Stimulated activated naive B cell treated with anti-CD40 and anti-IgM and Interleukin-4, amounts not matched to agents 10 μg/mL and 1 μg/mL and 100 μg/mL, for 72 hours (primary cell): ENCODE results near the gene ELP4.
A peak's percentile ranks its signal among the peaks of the same experiment; 100 is the strongest.

ENCODE experiments used
- ATAC-seq, 2 donors: fragments of 150-1000 bp; cut with Tn5 transposase; replicated peaks; 2 replicates each; pipeline ENCODE4 v1.10.0; 2021; ENCODE audit warnings: moderate library complexity in 1 of 2
- DNase-seq: peaks from one replicate; pipeline ENCODE4 v3.0.0; 2021
- H3K27ac Mint-ChIP-seq: one replicate; pipeline ENCODE4 v1.8.0; 2022; ENCODE audit warnings: mild to moderate bottlenecking, mixed read lengths
- H3K27me3 Mint-ChIP-seq, 2 donors: one replicate each; pipeline ENCODE4 v1.8.0; 2022; ENCODE audit warnings: mixed read lengths in 2 of 2
- H3K36me3 Mint-ChIP-seq, 2 donors: one replicate each; pipeline ENCODE4 v1.8.0; 2022; ENCODE audit warnings: mixed read lengths in 2 of 2, mild to moderate bottlenecking in 1 of 2
- H3K4me1 Mint-ChIP-seq, 2 donors: one replicate each; pipeline ENCODE4 v1.8.0; 2022; ENCODE audit warnings: mixed read lengths in 2 of 2, mild to moderate bottlenecking in 1 of 2
- H3K4me3 Mint-ChIP-seq, 2 donors: one replicate each; pipeline ENCODE4 v1.8.0; 2022; ENCODE audit warnings: mild to moderate bottlenecking in 2 of 2, mixed read lengths in 2 of 2, moderate library complexity in 1 of 2
- H3K9me3 Mint-ChIP-seq, 2 donors: one replicate each; pipeline ENCODE4 v1.8.0; 2022; ENCODE audit warnings: mixed read lengths in 2 of 2, mild to moderate bottlenecking in 1 of 2

ELP4 gene

GRCh38 chr11:31802609-31802989 lies 293.0 kb downstream of the ELP4 start:
- peak overlapping the region; percentile 92 for H3K27ac Mint-ChIP-seq
- H3K4me1 Mint-ChIP-seq: peaks cover 36% of the 10 kb centered on the region in 2 donors
- no peak for DNase-seq
- peaks cover 74 to 91% of the 10 kb centered on the region in 2 donors for H3K27me3 Mint-ChIP-seq
- H3K9me3 Mint-ChIP-seq: peaks cover 22 to 33% of the 10 kb centered on the region in 2 donors
- no peak for ATAC-seq
- H3K36me3 Mint-ChIP-seq: peaks cover 16 to 32% of the 10 kb centered on the region in 2 donors
- H3K4me3 Mint-ChIP-seq: peak overlapping the region in 1 of 2 donors; percentile 17

GRCh38 chr11:31802990-31803812 lies 293.6 kb downstream of the ELP4 start:
- peak overlapping the region; percentile 92 for H3K27ac Mint-ChIP-seq

GRCh38 chr11:31803813-31804311 lies 294.3 kb downstream of the ELP4 start:
- Mint-ChIP-seq H3K9me3 (peaks cover 22 to 35% of the 10 kb centered on the region in 2 donors), H3K4me3 (peak overlapping the region; percentile 59), H3K36me3 (peaks cover 16 to 32% of the 10 kb centered on the region in 2 donors), H3K4me1 (peaks cover 32 to 40% of the 10 kb centered on the region in 2 donors), H3K27me3 (peaks cover 81 to 95% of the 10 kb centered on the region in 2 donors), H3K27ac (peak overlapping the region; percentile 92)
- no peak for DNase-seq
- no peak for ATAC-seq

More at GRCh38 chr11:31802990-31803812, 293.6 kb downstream of the ELP4 start:
- Mint-ChIP-seq H3K9me3 (peaks cover 22 to 35% of the 10 kb centered on the region in 2 donors), H3K4me3 (peak overlapping the region in 1 of 2 donors; percentile 32), H3K36me3 (peaks cover 16 to 32% of the 10 kb centered on the region in 2 donors), H3K27me3 (peaks cover 76 to 94% of the 10 kb centered on the region in 2 donors), H3K4me1 (peaks cover 34 to 36% of the 10 kb centered on the region in 2 donors)
- DNase-seq (no peak), ATAC-seq (no peak)

- peak overlapping the region; percentile 92 for H3K27ac Mint-ChIP-seq
- peaks cover 16 to 33% of the 10 kb centered on the region in 2 donors for H3K36me3 Mint-ChIP-seq
- peak overlapping the region; percentile 59 for H3K4me3 Mint-ChIP-seq
- H3K9me3 Mint-ChIP-seq: peaks cover 22 to 35% of the 10 kb centered on the region in 2 donors
- DNase-seq (no peak), ATAC-seq (no peak)
- H3K4me1 Mint-ChIP-seq: peaks cover 33 to 44% of the 10 kb centered on the region in 2 donors
- peaks cover 82 to 97% of the 10 kb centered on the region in 2 donors for H3K27me3 Mint-ChIP-seq
These were observed 294.9 kb downstream of the ELP4 start for GRCh38 chr11:31804312-31805036.

DNA sequence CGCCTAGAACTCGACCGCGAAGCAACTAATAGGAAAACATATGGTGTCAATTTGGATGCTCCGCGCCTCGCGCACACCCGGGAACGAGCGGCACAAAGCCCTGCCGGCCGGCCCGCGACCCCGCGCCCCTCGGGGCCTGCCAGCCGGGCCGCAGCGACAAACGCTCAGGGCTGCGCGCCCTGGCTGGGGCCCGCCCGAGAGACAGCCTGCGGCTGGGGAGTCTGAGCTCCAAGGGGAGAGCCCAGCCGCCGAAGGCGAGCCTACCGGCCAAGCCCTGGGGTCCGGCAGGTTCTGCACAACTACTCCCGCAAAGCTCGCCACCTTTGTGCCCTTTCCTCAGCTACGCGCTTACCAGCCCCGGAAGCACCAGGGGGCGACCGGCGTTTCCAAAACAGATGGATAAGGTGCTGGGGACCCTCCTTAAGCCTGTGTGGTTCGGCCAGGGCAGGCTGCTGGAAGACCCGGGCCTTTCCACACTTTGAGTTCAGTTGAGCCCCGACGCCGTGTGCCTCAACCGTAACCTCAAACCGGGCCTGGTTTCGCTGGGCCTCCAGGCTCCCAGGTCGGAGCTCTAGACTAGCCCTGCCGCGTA lies 295.6 kb downstream of the ELP4 start:
- peaks cover 33 to 43% of the 10 kb centered on the region in 2 donors for H3K4me1 Mint-ChIP-seq
- H3K27ac Mint-ChIP-seq: peak overlapping the region; percentile 20
- peaks cover 15 to 30% of the 10 kb centered on the region in 2 donors for H3K36me3 Mint-ChIP-seq
- peaks cover 18 to 33% of the 10 kb centered on the region in 2 donors for H3K9me3 Mint-ChIP-seq
- H3K4me3 Mint-ChIP-seq: peak overlapping the region; percentile 59
- peaks cover 79 to 95% of the 10 kb centered on the region in 2 donors for H3K27me3 Mint-ChIP-seq
- ATAC-seq (no peak), DNase-seq (no peak)

- H3K4me3 Mint-ChIP-seq: no peak overlapping the region
- H3K9me3 Mint-ChIP-seq: peaks cover 16 to 28% of the 10 kb centered on the region in 2 donors
- peaks cover 75 to 92% of the 10 kb centered on the region in 2 donors for H3K27me3 Mint-ChIP-seq
- H3K36me3 Mint-ChIP-seq: peaks cover 12 to 25% of the 10 kb centered on the region in 2 donors
- ATAC-seq: no peak
- no peak for DNase-seq
- peaks cover 30 to 41% of the 10 kb centered on the region in 2 donors for H3K4me1 Mint-ChIP-seq
- H3K27ac Mint-ChIP-seq: no peak overlapping the region
These were observed 296.1 kb downstream of the ELP4 start for GRCh38 chr11:31805629-31806185.

DNA sequence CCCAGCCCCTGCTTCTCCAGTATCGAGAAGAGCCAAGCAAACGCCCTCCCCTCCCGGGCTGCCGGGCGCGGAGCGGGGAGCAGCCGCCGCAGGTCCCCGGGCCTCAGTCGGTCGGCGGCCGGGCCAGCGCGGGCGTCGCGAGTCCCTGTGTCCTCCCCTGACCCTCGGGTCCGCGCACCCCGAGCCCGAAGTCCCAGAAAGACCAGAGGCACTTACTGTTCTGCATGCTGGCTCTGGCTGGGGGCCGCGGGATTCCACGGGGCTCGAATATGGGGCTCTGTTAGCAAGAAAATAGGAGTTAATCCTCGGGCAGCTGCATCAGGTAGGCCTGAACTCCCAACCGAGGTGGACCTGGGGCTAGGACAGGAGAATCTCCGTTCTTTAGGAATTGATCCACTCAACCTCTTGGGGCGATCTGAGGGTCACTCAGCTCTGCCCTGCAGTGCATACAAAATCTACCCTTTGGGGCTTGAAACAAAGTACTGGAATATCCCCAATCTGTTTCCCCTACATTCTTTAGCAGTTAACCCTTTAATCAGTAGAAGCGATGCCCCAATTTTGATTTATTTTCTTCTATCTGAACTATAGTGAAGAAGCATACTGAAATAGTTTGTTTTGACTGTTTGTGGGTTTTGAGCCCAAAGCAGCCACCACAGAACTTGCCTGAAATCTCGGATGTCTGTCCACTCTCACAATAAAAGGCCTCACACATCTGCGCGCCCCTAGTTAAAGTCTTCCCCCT lies 296.8 kb downstream of the ELP4 start:
- ATAC-seq: no peak
- Mint-ChIP-seq H3K4me3 (no peak overlapping the region), H3K27ac (no peak overlapping the region), H3K9me3 (peaks cover 16 to 25% of the 10 kb centered on the region in 2 donors), H3K27me3 (peaks cover 75 to 92% of the 10 kb centered on the region in 2 donors), H3K36me3 (peaks cover 12 to 28% of the 10 kb centered on the region in 2 donors), H3K4me1 (peaks cover 33 to 47% of the 10 kb centered on the region in 2 donors)
- no peak for DNase-seq

- no peak overlapping the region for H3K4me3 Mint-ChIP-seq
- DNase-seq: no peak
- peaks cover 37 to 53% of the 10 kb centered on the region in 2 donors for H3K4me1 Mint-ChIP-seq
- peaks cover 16 to 26% of the 10 kb centered on the region in 2 donors for H3K9me3 Mint-ChIP-seq
- peaks cover 15 to 32% of the 10 kb centered on the region in 2 donors for H3K36me3 Mint-ChIP-seq
- no peak for ATAC-seq
- H3K27me3 Mint-ChIP-seq: peaks cover 78 to 94% of the 10 kb centered on the region in 2 donors
- no peak overlapping the region for H3K27ac Mint-ChIP-seq
These were observed 297.6 kb downstream of the ELP4 start for GRCh38 chr11:31806928-31807798.

GRCh38 chr11:31807799-31808667 lies 298.5 kb downstream of the ELP4 start:
- Mint-ChIP-seq H3K9me3 (peaks cover 10 to 22% of the 10 kb centered on the region in 2 donors), H3K4me3 (no peak overlapping the region), H3K27me3 (peaks cover 77 to 94% of the 10 kb centered on the region in 2 donors), H3K27ac (no peak overlapping the region), H3K4me1 (peaks cover 37 to 60% of the 10 kb centered on the region in 2 donors), H3K36me3 (peaks cover 15 to 26% of the 10 kb centered on the region in 2 donors)
- no peak for ATAC-seq
- DNase-seq: no peak

GRCh38 chr11:31808721-31809540 lies 299.4 kb downstream of the ELP4 start:
- peak overlapping the region; percentile 32 for H3K27ac Mint-ChIP-seq

DNA sequence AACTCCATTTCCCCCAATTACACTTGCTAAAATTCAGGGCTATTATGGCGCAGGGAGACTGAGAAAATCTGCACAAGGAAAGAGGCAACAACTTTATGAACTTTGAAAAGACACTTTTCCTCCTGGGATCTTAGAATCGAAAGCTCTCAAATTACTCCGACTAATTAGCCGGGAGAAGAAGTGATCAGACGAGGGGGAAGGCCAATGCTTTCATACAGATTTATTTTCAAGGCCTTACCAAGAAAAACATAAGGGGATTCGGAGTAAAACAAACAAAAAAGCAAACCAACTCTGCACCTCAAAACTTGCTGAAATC lies 299.9 kb downstream of the ELP4 start:
- H3K4me3 Mint-ChIP-seq: peak overlapping the region; percentile 70 to 77
- peaks cover 71 to 85% of the 10 kb centered on the region in 2 donors for H3K27me3 Mint-ChIP-seq
- DNase-seq (no peak), ATAC-seq (no peak)
- H3K9me3 Mint-ChIP-seq: peaks cover 0 to 14% of the 10 kb centered on the region in 2 donors
- peaks cover 29 to 60% of the 10 kb centered on the region in 2 donors for H3K4me1 Mint-ChIP-seq
- H3K36me3 Mint-ChIP-seq: peaks cover 11 to 13% of the 10 kb centered on the region in 2 donors
- H3K27ac Mint-ChIP-seq: peak overlapping the region; percentile 32

More at GRCh38 chr11:31808721-31809540, 299.4 kb downstream of the ELP4 start:
- peaks cover under 1 to 17% of the 10 kb centered on the region in 2 donors for H3K9me3 Mint-ChIP-seq
- peaks cover 12 to 17% of the 10 kb centered on the region in 2 donors for H3K36me3 Mint-ChIP-seq
- H3K27me3 Mint-ChIP-seq: peaks cover 72 to 86% of the 10 kb centered on the region in 2 donors
- DNase-seq (no peak), ATAC-seq (no peak)
- H3K4me3 Mint-ChIP-seq: peak overlapping the region; percentile 70 to 77
- peaks cover 30 to 60% of the 10 kb centered on the region in 2 donors for H3K4me1 Mint-ChIP-seq
